NCI-H345 (cell line): Measurements from ENCODE around the gene PRKCH.

ENCODE experiments used
- DNase-seq: peaks from one replicate; lab custom pipeline; 2025; lab: John Stamatoyannopoulos, UW

PRKCH gene

GRCh38 chr14:61321385-61322010 is at the start of gene PRKCH:
PRKCH (plus strand) TSS chr14:61321579; CDS start chr14:61322102, 523 bp downstream.
- DNase-seq, result peak; percentile 58

- DNase-seq, result no peak
These were observed 44.1 kb upstream of the PRKCH start for GRCh38 chr14:61277232-61277631.

- DNase-seq, result no peak
These were observed 43.6 kb upstream of the PRKCH start for GRCh38 chr14:61277784-61278183.

GRCh38 chr14:61279082-61279481 is 42.3 kb upstream of the PRKCH start:
- no peak for DNase-seq

GRCh38 chr14:61280092-61280525 is 41.3 kb upstream of the PRKCH start:
- DNase-seq, result no peak

- peak; percentile 71 for DNase-seq
These were observed 40.7 kb upstream of the PRKCH start for GRCh38 chr14:61280526-61281185.

- peak; percentile 78 for DNase-seq
These were observed 40.0 kb upstream of the PRKCH start, which contains the start of gene TMEM30B for GRCh38 chr14:61281186-61281947. TMEM30B (minus strand) TSS chr14:61281338; CDS start chr14:61281147, 191 bp downstream.

- DNase-seq, result no peak
These were observed 39.5 kb upstream of the PRKCH start for GRCh38 chr14:61281948-61282275.

GRCh38 chr14:61282746-61283145 is 38.6 kb upstream of the PRKCH start:
- no peak for DNase-seq

GRCh38 chr14:61284001-61284400 is 37.4 kb upstream of the PRKCH start:
- DNase-seq, result no peak

GRCh38 chr14:61285364-61285763 is 36.0 kb upstream of the PRKCH start:
- no peak for DNase-seq

- no peak for DNase-seq
These were observed 34.2 kb upstream of the PRKCH start for GRCh38 chr14:61287196-61287595.

GRCh38 chr14:61288228-61288627 is 33.2 kb upstream of the PRKCH start:
- no peak for DNase-seq

GRCh38 chr14:61288720-61289119 is 32.7 kb upstream of the PRKCH start:
- DNase-seq, result no peak

GRCh38 chr14:61290701-61291100 is 30.7 kb upstream of the PRKCH start:
- DNase-seq, result no peak

- no peak for DNase-seq
These were observed 25.2 kb upstream of the PRKCH start for GRCh38 chr14:61296151-61296550.

GRCh38 chr14:61296719-61297502 is 24.5 kb upstream of the PRKCH start:
- DNase-seq, result peak; percentile 58

GRCh38 chr14:61297581-61297980 is 23.8 kb upstream of the PRKCH start:
- DNase-seq, result no peak

- DNase-seq, result no peak
These were observed 22.6 kb upstream of the PRKCH start for GRCh38 chr14:61298824-61299223.

GRCh38 chr14:61300209-61300608 is 21.2 kb upstream of the PRKCH start:
- no peak for DNase-seq

GRCh38 chr14:61300754-61301153 is 20.6 kb upstream of the PRKCH start:
- no peak for DNase-seq

- DNase-seq, result no peak
These were observed 16.7 kb upstream of the PRKCH start for GRCh38 chr14:61304688-61305087.
